IPS-18c (cell line): ENCODE measurements around the gene LMAN1.
A peak's percentile ranks its signal among the peaks of the same experiment; 100 is the strongest.

Experiments used
- H3K4me3 ChIP-seq: 2 replicates; pipeline ENCODE4 v1.7.0; 2013; ENCODE audit warnings: low read depth, mild to moderate bottlenecking, low read length, moderate library complexity; ENCODE audit not compliant: insufficient read depth
- H3K9me3 ChIP-seq: one replicate; pipeline ENCODE4 v1.6.1; 2013; ENCODE audit warnings: mild to moderate bottlenecking, low read length, moderate library complexity; ENCODE audit not compliant: control insufficient read depth, insufficient read depth

The LMAN1 gene

GRCh38 chr18:59377613-59378337 lies 18.7 kb upstream of the LMAN1 start:
- no peak overlapping the region for H3K4me3 ChIP-seq
- no peaks in the 10 kb centered on the region for H3K9me3 ChIP-seq

GRCh38 chr18:59376351-59376935 lies 17.4 kb upstream of the LMAN1 start:
- H3K4me3 ChIP-seq: no peak overlapping the region
- no peaks in the 10 kb centered on the region for H3K9me3 ChIP-seq

- Histone ChIP-seq H3K9me3 (no peaks in the 10 kb centered on the region), H3K4me3 (no peak overlapping the region)
These were observed 15.1 kb upstream of the LMAN1 start for GRCh38 chr18:59374128-59374527.

- no peaks in the 10 kb centered on the region for H3K9me3 ChIP-seq
- no peak overlapping the region for H3K4me3 ChIP-seq
These were observed 13.9 kb upstream of the LMAN1 start for GRCh38 chr18:59372975-59373374.

- H3K4me3 ChIP-seq: no peak overlapping the region
- no peaks in the 10 kb centered on the region for H3K9me3 ChIP-seq
These were observed 1.3 kb upstream of the LMAN1 start for GRCh38 chr18:59360381-59360780.

- H3K4me3 ChIP-seq: peak overlapping the region; percentile 29; the same call in 1 of the 2 replicates
- no peaks in the 10 kb centered on the region for H3K9me3 ChIP-seq
These were observed 499 bp upstream of the LMAN1 start for GRCh38 chr18:59359576-59359952.

GRCh38 chr18:59358414-59358711 lies 702 bp downstream of the LMAN1 start:
- H3K4me3 ChIP-seq: peak overlapping the region; percentile 84
- H3K9me3 ChIP-seq: no peaks in the 10 kb centered on the region

- Histone ChIP-seq H3K9me3 (no peaks in the 10 kb centered on the region), H3K4me3 (peak overlapping the region; percentile 84)
These were observed 1.1 kb downstream of the LMAN1 start for GRCh38 chr18:59357928-59358327.

- no peak overlapping the region for H3K4me3 ChIP-seq
- H3K9me3 ChIP-seq: no peaks in the 10 kb centered on the region
These were observed 4.3 kb downstream of the LMAN1 start for GRCh38 chr18:59354731-59355130.

GRCh38 chr18:59353079-59353680 lies 5.9 kb downstream of the LMAN1 start:
- H3K9me3 ChIP-seq: no peaks in the 10 kb centered on the region
- H3K4me3 ChIP-seq: no peak overlapping the region

- H3K9me3 ChIP-seq: no peaks in the 10 kb centered on the region
- no peak overlapping the region for H3K4me3 ChIP-seq
These were observed 6.7 kb downstream of the LMAN1 start for GRCh38 chr18:59352250-59352855.

GRCh38 chr18:59345556-59345955 lies 13.5 kb downstream of the LMAN1 start:
- H3K4me3 ChIP-seq: no peak overlapping the region

GRCh38 chr18:59344996-59345395 lies 14.1 kb downstream of the LMAN1 start:
- no peaks in the 10 kb centered on the region for H3K9me3 ChIP-seq

More at GRCh38 chr18:59345556-59345955, 13.5 kb downstream of the LMAN1 start:
- no peaks in the 10 kb centered on the region for H3K9me3 ChIP-seq

GRCh38 chr18:59343926-59344325 lies 15.1 kb downstream of the LMAN1 start:
- Histone ChIP-seq H3K4me3 (no peak overlapping the region), H3K9me3 (no peaks in the 10 kb centered on the region)

More at GRCh38 chr18:59344996-59345395, 14.1 kb downstream of the LMAN1 start:
- no peak overlapping the region for H3K4me3 ChIP-seq

GRCh38 chr18:59340817-59341216 lies 18.2 kb downstream of the LMAN1 start:
- Histone ChIP-seq H3K4me3 (no peak overlapping the region), H3K9me3 (no peaks in the 10 kb centered on the region)

GRCh38 chr18:59340312-59340711 lies 18.8 kb downstream of the LMAN1 start:
- Histone ChIP-seq H3K9me3 (no peaks in the 10 kb centered on the region), H3K4me3 (no peak overlapping the region)

GRCh38 chr18:59332986-59333385 lies 26.1 kb downstream of the LMAN1 start:
- Histone ChIP-seq H3K9me3 (no peaks in the 10 kb centered on the region), H3K4me3 (no peak overlapping the region)

- Histone ChIP-seq H3K9me3 (no peaks in the 10 kb centered on the region), H3K4me3 (no peak overlapping the region)
These were observed 30.4 kb downstream of the LMAN1 start for GRCh38 chr18:59328683-59329082.
